Kidney (tissue), 14 donors: ENCODE data around the gene PRG2. TPM values are rescaled to one million over a fixed set of nuclear protein-coding genes. Genes with fewer than 3 reads are reported as not detected.

ENCODE experiments used
- DNase-seq, 5 donors: peaks; one replicate each; pipeline ENCODE4 v3.0.0-alpha.2; 2013 to 2020
- FAIRE-seq: peaks from 2 replicates; lab custom pipeline; 2012; peaks lifted over from hg19 to GRCh38; lab: Jason Lieb, UNC
- H3K27ac ChIP-seq, 2 donors: one replicate each; pipeline ENCODE4 v1.7.0; 2013; ENCODE audit warnings: low read depth in 2 of 2, low read length in 2 of 2, inconsistent platforms in 1 of 2
- H3K27me3 ChIP-seq: one replicate; pipeline ENCODE4 v1.7.1; 2013; ENCODE audit warnings: low read length, inconsistent platforms; ENCODE audit not compliant: control insufficient read depth, insufficient read depth
- H3K36me3 ChIP-seq, 3 donors: one replicate each; pipeline versions ENCODE4 v1.7.0 to v1.7.1; 2013; ENCODE audit warnings: low read length in 3 of 3, control low read depth in 1 of 3, inconsistent platforms in 1 of 3; ENCODE audit not compliant: insufficient read depth in 3 of 3, control insufficient read depth in 2 of 3
- H3K4me1 ChIP-seq, 3 donors: one replicate each; pipeline versions ENCODE4 v1.7.0 to v1.7.1; 2013; ENCODE audit warnings: low read length in 3 of 3, inconsistent platforms in 1 of 3, low read depth in 1 of 3; ENCODE audit not compliant: control insufficient read depth in 2 of 3, insufficient read depth in 2 of 3
- H3K4me3 ChIP-seq, 3 donors: one replicate each; pipeline versions ENCODE4 v1.7.0 to v1.8.1; 2013; ENCODE audit warnings: low read length in 3 of 3, control low read depth in 1 of 3, inconsistent platforms in 1 of 3
- H3K9ac ChIP-seq, 3 donors: one replicate each; pipeline versions ENCODE4 v1.7.0 to v1.7.1; 2013; ENCODE audit warnings: low read length in 3 of 3, control low read depth in 1 of 3, inconsistent platforms in 1 of 3
- H3K9me3 ChIP-seq, 3 donors: one replicate each; pipeline versions ENCODE4 v1.7.0 to v1.7.1; 2013; ENCODE audit warnings: low read length in 3 of 3, control low read depth in 1 of 3, inconsistent platforms in 1 of 3; ENCODE audit not compliant: control insufficient read depth in 2 of 3, insufficient read depth in 1 of 3
- CTCF ChIP-seq: IDR thresholded peaks from 3 replicates; pipeline ENCODE4 v1.5.1; 2012; ENCODE audit warnings: mild to moderate bottlenecking, moderate library complexity, borderline replicate concordance; ENCODE audit not compliant: insufficient read depth; ENCODE audit errors: extremely low read depth
- intact Hi-C: fragments of 100-400 bp; cut with DNase I; formaldehyde crosslinking; loops from one replicate; pipeline ENCODE4 v1.11.1; 2022
- polyA plus RNA-seq: library from polyadenylated mRNA; stranded (reverse); fragments of 350-450 nt; fragmentation: Illumina TruSeq; extraction: RNeasy Lipid Tissue Mini Kit (QIAGEN cat#74804); gene quantifications from one replicate; pipeline ENCODE4 v1.2.3, GENCODE V29; 2014; ENCODE audit warnings: low read depth, low replicate concordance; ENCODE audit not compliant: insufficient read depth
- total RNA-seq: library from RNA; stranded (reverse); fragmentation: NEBNext Ultra II Directional; extraction: Animal tissue kit (Norgen Biotek cat#: 25700); gene quantifications from one replicate; pipeline ENCODE4 v1.2.1, GENCODE V29; 2021
- donor health status: control.
- donor health status: control.
- donor health status: control.
- donor health status: control.
- donor health status: control.
- donor health status: DM: yes; HTN: yes; CAD: no.
- donor health status: Normal renal cell carcinoma (clear cell type).

Gene PRG2
- total and polyA plus RNA-seq, 2 donors from 2014 or later = 0.22 TPM; not detected in 1

GRCh38 chr11:57427727-57428082, 37.3 kb upstream of the PRG2 start:
- no peak for FAIRE-seq
- no peak for TF ChIP-seq CTCF
- intact Hi-C loops = no loop called here
- Histone ChIP-seq H3K9ac (no peak overlapping the region), H3K36me3 (no peaks in the 10 kb centered on the region), H3K9me3 (no peaks in the 10 kb centered on the region), H3K27ac (peak overlapping the region; percentile 47 to 80), H3K4me3 (no peak overlapping the region), H3K27me3 (no peaks in the 10 kb centered on the region), H3K4me1 (peaks cover 4 to 22% (median 11%) of the 10 kb centered on the region in 3 donors)
- no peak for DNase-seq

- H3K4me1 ChIP-seq = peaks cover 4 to 22% (median 11%) of the 10 kb centered on the region in 3 donors
- FAIRE-seq = no peak
Observed at GRCh38 chr11:57426929-57427726, 36.7 kb upstream of the PRG2 start, which contains the start of gene SLC43A3. Gene SLC43A3, minus strand, starts transcription at chr11:57427121. Its CDS starts 949 bp downstream, at chr11:57426172.

GRCh38 chr11:57426439-57426928, 36.0 kb upstream of the PRG2 start:
- H3K27me3 ChIP-seq = no peaks in the 10 kb centered on the region

More at GRCh38 chr11:57426929-57427726, 36.7 kb upstream of the PRG2 start, which contains the start of gene SLC43A3:
- H3K9ac ChIP-seq = peak within 1 kb of the TSS; percentile 13 to 39 (median 35)
- no peaks in the 10 kb centered on the region for H3K9me3 ChIP-seq
- H3K36me3 ChIP-seq = no peaks in the 10 kb centered on the region
- H3K4me3 ChIP-seq = peak within 1 kb of the TSS; percentile 2 to 52 (median 49)
- no peak for TF ChIP-seq CTCF
- H3K27me3 ChIP-seq = no peaks in the 10 kb centered on the region
- H3K27ac ChIP-seq = peak within 1 kb of the TSS; percentile 59 to 80
- peak; percentile 73 to 91 (median 79) for DNase-seq
- intact Hi-C loops = no loop called here

More at GRCh38 chr11:57426439-57426928, 36.0 kb upstream of the PRG2 start:
- no peaks in the 10 kb centered on the region for H3K9me3 ChIP-seq
- TF ChIP-seq CTCF = no peak
- FAIRE-seq = no peak
- no peaks in the 10 kb centered on the region for H3K36me3 ChIP-seq
- peak overlapping the region; percentile 13 to 39 (median 35) for H3K9ac ChIP-seq
- DNase-seq = peak in 1 of 5 donors; percentile 17
- H3K27ac ChIP-seq = peak overlapping the region; percentile 47 to 71
- peaks cover 4 to 22% (median 11%) of the 10 kb centered on the region in 3 donors for H3K4me1 ChIP-seq
- peak overlapping the region; percentile 2 to 52 (median 49) for H3K4me3 ChIP-seq
- intact Hi-C loops = no loop called here
